ENCODE measurements around the gene ANKFY1.

The ANKFY1 gene

GRCh38 chr17:4144422-4144747, 119.4 kb downstream of the ANKFY1 start (continued):
- TF ChIP-seq ZBTB6 (tag by site-specific recombination; IDR thresholded peaks at IDR 0.05), result no peak
- no peak for TF ChIP-seq ZNF350 (tag by site-specific recombination; IDR thresholded peaks at IDR 0.05)
- TF ChIP-seq ZNF521 (tag by site-specific recombination; IDR thresholded peaks at IDR 0.05), result no peak
- no peak for TF ChIP-seq ZBTB8A (tag by site-specific recombination; IDR thresholded peaks at IDR 0.05)
- no peak for TF ChIP-seq BCL11B (tag by site-specific recombination; IDR thresholded peaks at IDR 0.05; ENCODE audit: low read depth)
- no peak for TF ChIP-seq ZNF704 (tag by site-specific recombination; IDR thresholded peaks at IDR 0.05)
- TF ChIP-seq ZNF214 (tag by site-specific recombination; IDR thresholded peaks at IDR 0.05; ENCODE audit: borderline replicate concordance), result no peak
- TF ChIP-seq ZNF549 (tag by site-specific recombination; IDR thresholded peaks at IDR 0.05), result no peak
- no peak for TF ChIP-seq ZNF416 (tag by site-specific recombination; IDR thresholded peaks at IDR 0.05)
- TF ChIP-seq KLF10 (tag by site-specific recombination; IDR thresholded peaks at IDR 0.05), result no peak
- TF ChIP-seq ZNF623 (tag by site-specific recombination; IDR thresholded peaks at IDR 0.05), result no peak

GRCh38 chr17:4143563-4144421, 120.0 kb downstream of the ANKFY1 start:
- H3K4me3 ChIP-seq (ENCODE audit: low read depth, low read length), result peak overlapping the region; percentile 89
- POLR2A ChIA-PET, result interaction anchor here (0.6 to 5.3 kb wide), 34 partner anchors 10 to 566 kb away, joined by 3 to 98 read pairs (median 4); partner anchors contain the start of genes ANKFY1, ARRB2, CAMKK1 and HASPIN
- no peaks in the 10 kb centered on the region for H3K9me3 ChIP-seq (ENCODE audit: control insufficient read depth, insufficient read depth, low read depth, low read length)
- H3K4me1 ChIP-seq (ENCODE audit: control insufficient read depth, insufficient read depth, low read length), result peaks cover 16% of the 10 kb centered on the region
- CTCF ChIA-PET, result interaction anchor here (0.5 to 1.0 kb wide), 5 partner anchors 15 to 405 kb away, joined by 3 to 4 read pairs (median 3); no protein-coding TSS in a partner anchor
- H3K36me3 ChIP-seq (ENCODE audit: control insufficient read depth in 2 of 2, insufficient read depth in 1 of 2, low read length in 2 of 2), result peaks cover 0 to 17% of the 10 kb centered on the region in 2 experiments; a peak in 1 of 3 replicates
- H3K27ac ChIP-seq (ENCODE audit: extremely low read depth, low read depth, low read length), result peak overlapping the region; percentile 96
- TF ChIP-seq ZNF776 (tag by site-specific recombination; IDR thresholded peaks at IDR 0.05; ENCODE audit: borderline replicate concordance), result no peak
- no peak; the same call in 1 of the 2 replicates for TF ChIP-seq ZNF16 (tag by site-specific recombination; IDR thresholded peaks at IDR 0.05; ENCODE audit: low read depth)
- no peak for TF ChIP-seq GLIS1 (tag by site-specific recombination; IDR thresholded peaks at IDR 0.05)
- TF ChIP-seq ZBTB20 (tag by site-specific recombination; IDR thresholded peaks at IDR 0.05), result peak; percentile 11; the same call in 1 of the 2 replicates
- TF ChIP-seq ZNF621 (tag by site-specific recombination; IDR thresholded peaks at IDR 0.05), result no peak
- TF ChIP-seq ZNF146 (tag by site-specific recombination; IDR thresholded peaks at IDR 0.05), result 0 out of 2 replicates have a peak, but pooled peaks have one; percentile 7
- TF ChIP-seq KLF7 (tag by site-specific recombination; IDR thresholded peaks at IDR 0.05; ENCODE audit: borderline replicate concordance), result no peak; the same call in 1 of the 2 replicates
- peak; percentile 38; the same call in 1 of the 2 replicates for TF ChIP-seq PRDM1 (tag by site-specific recombination; IDR thresholded peaks at IDR 0.05)
- no peak for TF ChIP-seq ZNF555 (tag by site-specific recombination; conservative IDR thresholded peaks at IDR 0.05)
- TF ChIP-seq ZNF48 (tag by site-specific recombination; IDR thresholded peaks at IDR 0.05), result no peak
- TF ChIP-seq ZNF514 (tag by site-specific recombination; IDR thresholded peaks at IDR 0.05), result no peak
- no peak for TF ChIP-seq ZNF280C (tag by site-specific recombination; IDR thresholded peaks at IDR 0.05)
- TF ChIP-seq ZNF473 (tag by site-specific recombination; IDR thresholded peaks at IDR 0.05), result no peak
- peak; percentile 31; the same call in 1 of the 2 replicates for TF ChIP-seq ZNF561 (tag by site-specific recombination; IDR thresholded peaks at IDR 0.05; ENCODE audit: borderline replicate concordance)
- peak; percentile 28; the same call in 1 of the 2 replicates for TF ChIP-seq ZBTB10 (tag by site-specific recombination; IDR thresholded peaks at IDR 0.05)
- no peak for TF ChIP-seq ZNF140 (tag by site-specific recombination; IDR thresholded peaks at IDR 0.05)
- peak; percentile 21; the same call in 1 of the 2 replicates for TF ChIP-seq ZNF610 (tag by site-specific recombination; IDR thresholded peaks at IDR 0.05; ENCODE audit: borderline replicate concordance)

Data from HEK293 (cell line).